Tibial nerve (tissue), 4 donors: ENCODE results near the gene SLC51B. TPM values are rescaled to one million over a fixed set of nuclear protein-coding genes. Genes with fewer than 3 reads are reported as not detected.

Source experiments
- DNase-seq, 2 donors: peaks; one replicate each; pipeline ENCODE4 v3.0.0-alpha.2; 2019; ENCODE audit warnings: low spot score in 2 of 2
- H3K27ac ChIP-seq, 4 donors: fragments of 200-600 bp; sonication (generic) in 3 of 4; one replicate each; pipeline ENCODE4 v1.5.1; 2017 to 2019; ENCODE audit warnings: mild to moderate bottlenecking in 1 of 4
- H3K27me3 ChIP-seq, 2 donors: fragments of 200-600 bp; sonication (generic) in 1 of 2; one replicate each; pipeline versions ENCODE4 v1.5.1 to v1.6.0; 2017 to 2019
- H3K36me3 ChIP-seq, 3 donors: fragments of 200-600 bp; sonication (generic); one replicate each; pipeline ENCODE4 v1.5.1; 2018 to 2019
- H3K4me1 ChIP-seq, 4 donors: fragments of 200-600 bp; sonication (generic) in 3 of 4; one replicate each; pipeline ENCODE4 v1.5.1; 2017 to 2019
- H3K4me3 ChIP-seq, 4 donors: fragments of 200-600 bp; sonication (generic) in 3 of 4; one replicate each; pipeline ENCODE4 v1.5.1; 2017 to 2019; ENCODE audit warnings: mild to moderate bottlenecking in 1 of 4, moderate library complexity in 1 of 4
- H3K9me3 ChIP-seq, 4 donors: fragments of 200-600 bp; sonication (generic) in 3 of 4; one replicate each; pipeline ENCODE4 v1.5.1; 2017 to 2019
- CTCF ChIP-seq, 5 experiments: fragments of 200-600 bp in 3 of 5; fragments of 450-650 bp in 2 of 5; sonication (generic) in 3 of 5; IDR thresholded peaks; one replicate each; pipeline ENCODE4 v1.5.1; 2016 to 2019; ENCODE audit warnings: antibody characterized with exemption in 5 of 5, mild to moderate bottlenecking in 3 of 5, moderate library complexity in 2 of 5
- EP300 ChIP-seq, 2 donors: sonication (generic); formaldehyde crosslinking; IDR thresholded peaks; one replicate each; pipeline ENCODE4 v1.6.1; 2017; ENCODE audit warnings: antibody characterized with exemption in 2 of 2, mild to moderate bottlenecking in 1 of 2
- POLR2A ChIP-seq, 2 donors: fragments of 450-650 bp; IDR thresholded peaks; one replicate each; pipeline ENCODE4 v1.6.1; 2017; ENCODE audit warnings: antibody characterized with exemption in 2 of 2, mild to moderate bottlenecking in 2 of 2, moderate library complexity in 2 of 2
- WGBS, 2 donors: methylation state at CpG; one replicate each; pipeline ENCODE4 v1.1.5; 2018; 5-methylcytosine and 5-hydroxymethylcytosine counted together
- total RNA-seq, 4 donors: library from RNA; depleted of rRNA; stranded (reverse); fragments of >200 nt; gene quantifications; one replicate each; pipeline ENCODE4 v1.1.0, GENCODE V29; 2016

The SLC51B gene
- total RNA-seq, 4 donors from 2014 or later: 2.7 TPM; not detected in 3

- Histone ChIP-seq H3K4me3 (peak overlapping the region; percentile 8 to 43 (median 22)), H3K27ac (peak overlapping the region in 2 of 4 donors; percentile 45 to 63), H3K9me3 (no peaks in the 10 kb centered on the region), H3K36me3 (peaks cover 0 to 19% (median 0%) of the 10 kb centered on the region in 3 donors), H3K27me3 (no peaks in the 10 kb centered on the region), H3K4me1 (peaks cover 0 to 31% (median 10%) of the 10 kb centered on the region in 4 donors)
- WGBS, 2 donors: 2 to 4% methylated on average over 18 to 19 of the region's 19 CpGs
- peak; percentile 88 to 89 for DNase-seq
- TF ChIP-seq POLR2A (IDR thresholded peaks at IDR 0.05) (no peak), EP300 (IDR thresholded peaks at IDR 0.05) (peak in 1 of 2 donors; percentile 19)
Observed at GRCh38 chr15:65049418-65049840, 4.2 kb downstream of the SLC51B start.

- Histone ChIP-seq H3K27ac (peak overlapping the region in 2 of 4 donors; percentile 45 to 63), H3K4me1 (peaks cover 0 to 39% (median 18%) of the 10 kb centered on the region in 4 donors), H3K4me3 (no peak overlapping the region), H3K27me3 (no peaks in the 10 kb centered on the region), H3K9me3 (no peaks in the 10 kb centered on the region), H3K36me3 (peaks cover 0 to 27% (median 0%) of the 10 kb centered on the region in 3 donors)
- no peak for DNase-seq
- WGBS, 2 donors: 32 to 39% methylated on average over 4 of the region's 4 CpGs
- TF ChIP-seq POLR2A (IDR thresholded peaks at IDR 0.05): no peak
- TF ChIP-seq CTCF (IDR thresholded peaks at IDR 0.05): no peak
- TF ChIP-seq EP300 (IDR thresholded peaks at IDR 0.05): no peak
Observed at GRCh38 chr15:65050270-65050669, 5.1 kb downstream of the SLC51B start.

GRCh38 chr15:65051266-65051665, 6.1 kb downstream of the SLC51B start:
- no peaks in the 10 kb centered on the region for H3K9me3 ChIP-seq
- peaks cover 0 to 27% (median 0%) of the 10 kb centered on the region in 3 donors for H3K36me3 ChIP-seq
- no peaks in the 10 kb centered on the region for H3K27me3 ChIP-seq
- DNase-seq: no peak
- peaks cover 0 to 42% (median 23%) of the 10 kb centered on the region in 4 donors for H3K4me1 ChIP-seq
- no peak overlapping the region for H3K4me3 ChIP-seq
- 40 to 61% methylated on average over 1 to 2 of the region's 2 CpGs for WGBS, 2 donors
- no peak for TF ChIP-seq POLR2A (IDR thresholded peaks at IDR 0.05)
- no peak for TF ChIP-seq EP300 (IDR thresholded peaks at IDR 0.05)
- TF ChIP-seq CTCF (IDR thresholded peaks at IDR 0.05): no peak
- H3K27ac ChIP-seq: no peak overlapping the region

- DNase-seq: no peak
- Histone ChIP-seq H3K27ac (no peak overlapping the region), H3K9me3 (no peaks in the 10 kb centered on the region), H3K27me3 (no peaks in the 10 kb centered on the region), H3K4me1 (peaks cover 0 to 58% (median 34%) of the 10 kb centered on the region in 4 donors), H3K36me3 (peaks cover 0 to 30% (median 0%) of the 10 kb centered on the region in 3 donors), H3K4me3 (no peak overlapping the region)
- TF ChIP-seq CTCF (IDR thresholded peaks at IDR 0.05) (no peak), POLR2A (IDR thresholded peaks at IDR 0.05) (no peak), EP300 (IDR thresholded peaks at IDR 0.05) (no peak)
- 75 to 84% methylated on average over 2 of the region's 2 CpGs for WGBS, 2 donors
Observed at GRCh38 chr15:65052956-65053355, 7.8 kb downstream of the SLC51B start.

GRCh38 chr15:65054333-65055200, 9.4 kb downstream of the SLC51B start:
- Histone ChIP-seq H3K4me1 (peaks cover 0 to 67% (median 47%) of the 10 kb centered on the region in 4 donors), H3K36me3 (peaks cover 0 to 34% (median 0%) of the 10 kb centered on the region in 3 donors), H3K4me3 (no peak overlapping the region), H3K27ac (peak overlapping the region in 3 of 4 donors; percentile 54 to 95 (median 94)), H3K27me3 (no peaks in the 10 kb centered on the region), H3K9me3 (no peaks in the 10 kb centered on the region)
- peak; percentile 69 to 81 for DNase-seq
- 44 to 66% methylated on average over 9 to 20 of the region's 26 CpGs for WGBS, 2 donors
- TF ChIP-seq CTCF (IDR thresholded peaks at IDR 0.05) (peak; percentile 80 to 94 (median 89)), EP300 (IDR thresholded peaks at IDR 0.05) (peak in 1 of 2 donors; percentile 26), POLR2A (IDR thresholded peaks at IDR 0.05) (no peak)
